NCI-H526 (cell line): ENCODE measurements around the gene CACNA2D1.
A peak's percentile ranks its signal among the peaks of the same experiment; 100 is the strongest.
"Not testable (repeated sequence)": the region's sequence is repeated elsewhere in the genome, so short reads cannot be mapped to it uniquely, and the experiment has no call there.

ENCODE experiments used
- DNase-seq, 2 experiments: peaks; one replicate each; lab custom pipeline; 2025; lab: John Stamatoyannopoulos, UW

The CACNA2D1 gene

DNA sequence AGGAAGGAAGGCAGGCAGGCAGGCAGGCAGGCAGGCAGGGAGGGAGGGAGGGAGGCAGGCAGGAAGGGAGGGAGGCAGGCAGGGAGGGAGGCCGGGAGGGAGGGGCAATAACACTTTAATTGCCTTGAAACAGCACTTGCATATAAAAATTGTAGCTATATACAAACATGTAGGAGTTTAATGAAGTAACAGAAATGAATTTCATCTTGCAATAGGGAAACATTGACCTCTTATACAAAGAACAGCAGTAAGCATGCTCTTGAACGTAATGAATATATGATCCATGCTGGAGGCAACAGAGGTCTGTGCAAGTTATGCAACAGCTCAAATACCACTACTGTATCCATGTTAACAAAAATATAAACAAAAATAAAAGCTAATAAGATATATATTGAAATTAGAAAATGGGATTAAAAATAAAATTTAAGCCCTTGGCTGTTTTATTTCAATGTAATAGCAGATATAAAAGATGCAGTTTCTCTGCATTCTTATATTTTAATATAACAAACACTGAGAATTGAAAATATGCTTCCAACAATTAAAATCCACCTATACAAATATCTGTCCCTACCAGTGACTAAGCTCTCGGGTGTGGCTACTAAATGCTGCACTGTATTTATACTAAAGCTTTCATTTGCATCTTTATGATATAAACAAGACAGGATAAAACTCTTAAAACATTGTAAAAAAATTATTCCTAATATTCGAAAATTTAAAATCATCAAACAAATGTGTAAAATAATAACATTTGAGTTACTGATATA is 50.3 kb downstream of the CACNA2D1 start:
- DNase-seq, result no peak

DNA sequence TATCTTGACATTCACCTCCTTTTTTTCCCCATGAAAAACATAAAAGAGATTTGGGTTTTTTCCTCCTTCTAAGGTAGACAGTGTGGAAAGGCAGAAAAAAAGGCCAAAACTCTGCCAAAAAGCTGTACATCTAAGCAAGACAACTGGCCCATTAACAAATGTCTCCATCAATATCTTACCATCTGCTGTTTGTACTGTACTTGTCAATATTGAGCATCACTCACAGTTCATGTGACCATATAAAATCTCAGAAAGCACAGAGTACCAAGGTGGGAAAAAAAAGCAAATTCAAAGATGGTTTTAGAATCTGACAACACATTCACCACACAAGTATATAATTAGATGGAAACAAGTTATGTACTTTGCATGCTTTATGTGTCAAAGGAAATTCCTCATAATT is 52.6 kb downstream of the CACNA2D1 start:
- DNase-seq, result no peak

DNA sequence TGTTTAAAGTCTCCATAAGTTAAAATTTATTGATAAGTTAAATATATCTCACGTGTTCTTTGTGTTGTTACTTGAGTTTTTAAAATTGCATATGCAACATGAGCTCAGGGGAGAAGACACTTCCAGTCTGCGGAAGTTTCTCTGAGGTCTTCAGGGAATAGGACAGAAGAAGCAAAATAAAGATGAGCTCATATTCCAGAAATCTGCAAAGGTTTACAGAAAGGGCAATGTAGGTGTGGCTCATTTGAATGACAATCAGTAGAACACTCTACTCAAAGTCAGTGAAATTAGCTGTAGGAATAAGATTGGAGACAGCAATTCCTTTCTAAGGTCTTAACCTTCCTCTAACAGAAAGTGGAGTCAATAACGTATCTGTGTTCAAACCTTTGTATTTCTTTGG is 53.7 kb downstream of the CACNA2D1 start:
- no peak for DNase-seq

DNA sequence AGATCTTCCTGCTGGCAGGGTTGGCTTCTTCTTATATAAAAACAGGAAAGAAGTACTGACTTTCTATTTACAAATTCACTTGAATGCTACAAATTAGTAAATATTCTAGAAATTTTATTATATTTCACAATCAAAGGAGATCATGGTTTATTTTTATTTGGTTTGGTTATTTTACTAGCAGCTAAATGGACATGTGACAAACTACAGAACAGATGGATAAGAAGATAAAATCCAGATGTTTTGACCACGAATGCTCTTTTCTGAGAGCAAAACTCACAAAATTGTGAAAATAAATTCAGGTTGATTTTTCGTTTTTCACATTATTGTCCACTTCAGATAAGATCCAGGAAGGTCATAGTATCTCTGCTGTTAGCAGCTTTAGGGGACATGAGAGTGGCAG is 55.4 kb downstream of the CACNA2D1 start:
- no peak for DNase-seq

DNA sequence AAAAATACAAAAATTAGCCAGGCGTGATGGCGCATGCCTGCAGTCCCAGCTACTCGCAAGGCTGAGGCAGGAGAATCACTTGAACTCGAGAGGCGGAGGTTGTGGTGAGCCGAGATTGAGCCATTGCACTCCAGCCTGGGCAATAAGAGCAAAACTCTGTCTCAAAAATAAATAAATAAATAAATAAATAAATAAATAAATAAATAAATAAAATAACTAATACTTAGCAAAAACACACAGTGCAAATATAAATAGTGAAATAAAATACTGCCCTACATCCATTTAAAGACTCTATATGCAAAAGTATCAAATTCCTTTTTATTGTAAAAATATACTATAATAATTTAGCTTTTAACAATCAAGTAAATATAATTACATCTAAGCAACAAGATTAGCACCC is 57.0 kb downstream of the CACNA2D1 start:
- not testable (repeated sequence) for DNase-seq

DNA sequence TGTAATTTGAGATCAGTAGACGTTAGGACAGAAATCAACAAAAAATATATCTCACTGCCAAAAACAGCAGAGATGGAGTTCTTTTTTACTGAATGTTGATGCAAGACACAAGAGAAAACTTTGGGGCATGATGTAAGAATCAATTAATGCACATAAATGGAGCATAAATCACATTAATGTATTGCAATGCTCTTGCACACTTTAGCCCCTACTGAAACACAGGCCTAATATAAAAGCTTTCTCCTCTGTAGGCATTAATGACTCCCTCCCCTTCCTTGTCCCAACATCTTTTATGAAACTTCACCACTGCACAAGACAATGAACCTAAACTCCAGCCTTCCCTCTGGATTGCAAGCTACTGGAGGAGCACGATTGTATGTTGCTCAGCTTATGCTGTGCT is 58.8 kb downstream of the CACNA2D1 start:
- no peak for DNase-seq

DNA sequence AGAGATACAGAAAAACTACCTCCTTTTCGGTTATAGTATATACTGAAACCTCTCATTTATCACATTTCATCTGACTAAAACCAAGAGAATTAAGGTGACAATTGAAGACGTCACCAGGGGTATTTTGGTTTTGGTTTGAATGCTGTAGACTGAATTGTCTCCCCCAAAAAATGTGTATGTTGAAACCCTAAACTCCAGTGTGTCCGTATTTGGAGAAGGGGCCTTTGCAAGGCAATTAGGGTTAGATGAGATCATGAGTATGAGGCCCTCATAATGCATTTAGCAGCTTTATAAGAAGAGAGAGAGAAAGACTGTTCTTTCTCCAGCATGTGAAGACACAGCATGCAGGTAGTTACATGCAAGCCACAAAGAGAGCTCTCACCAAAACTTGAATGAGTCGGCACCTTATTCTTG is 59.5 kb downstream of the CACNA2D1 start:
- no peak for DNase-seq

DNA sequence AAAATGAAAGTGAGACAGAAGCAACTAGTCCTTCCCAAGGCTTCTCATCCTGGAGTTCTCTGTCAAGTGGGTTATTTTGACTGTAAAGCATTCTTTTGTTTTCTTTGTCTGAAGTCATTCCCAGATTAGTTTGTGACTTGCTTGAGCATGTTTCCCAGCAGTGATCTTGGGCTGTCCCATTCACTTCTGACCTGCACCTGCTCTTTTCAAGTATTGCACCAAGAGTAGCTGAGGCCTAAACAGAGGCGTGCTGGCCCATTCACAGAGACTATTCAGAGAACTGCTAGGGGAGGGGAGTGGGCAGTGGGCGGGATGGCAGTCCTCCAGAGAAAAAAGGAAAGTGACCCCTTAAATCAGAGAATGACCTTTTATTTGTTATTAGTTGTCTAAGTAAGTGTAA is 61.3 kb downstream of the CACNA2D1 start:
- DNase-seq, result no peak

DNA sequence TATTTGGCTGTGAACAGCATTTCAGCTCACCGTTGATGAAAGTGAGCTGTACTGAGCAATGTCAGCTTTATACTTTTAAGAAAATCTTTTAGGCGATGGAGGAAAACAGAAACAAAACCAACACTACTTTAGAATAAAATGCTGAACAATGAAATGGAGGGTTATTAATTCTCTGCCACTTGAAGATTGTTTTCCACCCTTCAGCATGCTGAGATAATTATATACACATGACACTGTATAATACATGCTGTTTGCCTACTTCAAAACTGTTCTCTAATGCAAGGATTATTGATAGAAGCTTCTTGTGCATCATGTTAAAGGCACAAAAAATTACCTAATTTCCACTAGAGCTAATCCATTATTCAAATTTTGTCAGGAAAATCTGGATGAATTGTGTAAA is 66.8 kb downstream of the CACNA2D1 start:
- no peak for DNase-seq

DNA sequence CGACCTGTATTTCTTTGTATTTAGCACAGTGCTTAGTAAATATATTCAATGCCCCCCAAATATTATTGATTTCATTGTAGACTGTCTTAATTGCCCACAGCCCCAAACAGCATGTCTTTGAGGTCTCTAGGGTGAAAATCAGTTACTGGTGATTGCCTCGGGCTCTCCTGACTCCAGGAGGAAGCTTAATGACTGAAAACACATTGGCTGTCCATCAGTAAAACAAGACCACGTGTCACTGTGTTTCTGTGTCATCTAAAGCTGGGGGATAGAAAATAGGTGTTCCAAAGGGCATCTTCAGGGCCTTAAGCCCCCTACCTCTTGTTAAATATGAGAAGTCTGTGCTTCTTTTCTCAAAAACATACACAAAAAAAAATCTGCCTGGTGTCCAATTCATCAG is 67.9 kb downstream of the CACNA2D1 start:
- no peak for DNase-seq

DNA sequence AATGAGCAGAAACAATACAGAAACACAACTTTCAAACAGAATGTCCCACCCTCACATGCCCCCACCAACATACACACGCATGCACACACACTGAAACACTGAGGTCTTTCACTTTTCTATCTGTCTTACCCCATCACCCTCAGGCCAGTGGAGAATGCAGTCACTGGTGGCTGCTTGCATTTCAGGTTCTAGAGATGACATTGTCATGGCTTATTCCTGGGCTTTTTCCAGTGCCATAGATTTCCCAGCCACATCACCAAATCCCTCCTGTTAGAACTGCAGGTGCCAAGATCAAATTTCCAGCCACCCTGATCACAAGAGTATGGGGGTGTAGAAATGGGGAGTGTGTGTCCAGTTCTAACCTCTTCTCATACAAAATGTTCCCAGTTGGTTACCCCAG is 68.4 kb downstream of the CACNA2D1 start:
- DNase-seq, result no peak

DNA sequence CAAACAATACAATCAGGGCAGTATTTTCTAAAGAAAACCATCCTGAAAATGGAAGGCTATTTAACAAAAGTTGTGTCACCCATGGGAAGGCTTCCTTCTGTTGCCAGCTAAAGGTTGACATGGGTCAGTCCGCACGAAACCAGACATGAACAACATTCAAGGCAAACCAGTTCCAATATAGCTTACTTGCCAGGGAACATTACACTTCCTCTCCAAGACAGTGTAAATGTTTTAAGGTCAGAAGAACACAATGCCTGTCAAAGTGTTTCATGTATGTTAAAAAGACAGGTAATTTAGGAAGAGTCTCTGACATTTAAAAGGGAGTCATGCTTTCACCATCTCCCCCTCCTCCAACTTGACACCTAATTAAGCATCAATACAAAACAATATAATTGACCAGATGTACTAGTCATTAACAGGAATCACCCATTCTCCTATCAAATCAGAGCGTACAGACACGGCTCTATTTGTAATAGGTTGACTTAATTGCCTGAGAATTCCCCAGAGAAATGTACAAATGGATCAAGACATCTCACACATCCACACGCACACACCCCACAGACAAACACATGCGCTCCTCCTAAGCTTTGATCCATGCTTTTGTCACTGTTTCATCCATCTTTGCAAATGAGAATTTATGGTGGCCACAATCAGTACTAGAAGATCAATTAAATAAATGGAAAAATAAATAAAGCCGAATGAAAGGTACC is 69.5 kb downstream of the CACNA2D1 start:
- DNase-seq, result no peak

DNA sequence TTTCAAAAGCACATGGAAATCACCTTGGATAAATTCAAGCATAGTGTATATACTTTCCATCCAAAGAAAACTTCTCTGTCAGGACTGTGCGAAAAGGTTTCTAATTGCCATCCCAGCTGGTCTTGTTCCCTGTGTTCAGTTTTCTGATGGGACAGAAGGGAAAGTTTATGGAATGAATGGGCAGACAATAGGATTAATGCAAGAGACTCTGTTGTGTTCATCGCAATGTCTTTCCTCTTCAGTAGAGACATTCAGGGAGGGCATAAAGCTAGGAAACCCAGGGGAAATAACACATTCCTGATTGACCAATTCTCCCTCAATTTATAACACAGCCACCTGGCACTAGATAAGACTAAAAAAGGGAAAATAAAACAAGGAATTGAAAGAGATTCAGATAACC is 78.9 kb downstream of the CACNA2D1 start:
- DNase-seq, result no peak

DNA sequence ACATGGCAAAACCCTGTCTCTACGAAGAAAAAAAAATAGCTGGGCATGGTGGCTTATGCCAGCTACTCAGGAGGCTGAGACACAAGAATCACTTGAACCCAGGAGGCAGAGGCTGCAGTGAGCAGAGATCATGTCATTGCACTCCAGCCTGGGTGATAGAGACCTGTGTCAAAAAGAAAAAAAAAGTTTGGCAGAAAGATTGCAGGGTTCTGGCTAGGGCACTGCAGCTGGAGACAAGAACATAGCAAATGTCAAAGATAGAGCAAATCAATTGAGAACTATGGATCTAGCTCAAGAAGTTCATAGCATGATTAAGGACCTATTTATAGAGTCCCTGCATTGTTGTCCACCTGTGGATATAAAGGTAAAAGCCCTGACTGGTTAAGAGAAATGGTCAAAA is 79.5 kb downstream of the CACNA2D1 start:
- no peak for DNase-seq

DNA sequence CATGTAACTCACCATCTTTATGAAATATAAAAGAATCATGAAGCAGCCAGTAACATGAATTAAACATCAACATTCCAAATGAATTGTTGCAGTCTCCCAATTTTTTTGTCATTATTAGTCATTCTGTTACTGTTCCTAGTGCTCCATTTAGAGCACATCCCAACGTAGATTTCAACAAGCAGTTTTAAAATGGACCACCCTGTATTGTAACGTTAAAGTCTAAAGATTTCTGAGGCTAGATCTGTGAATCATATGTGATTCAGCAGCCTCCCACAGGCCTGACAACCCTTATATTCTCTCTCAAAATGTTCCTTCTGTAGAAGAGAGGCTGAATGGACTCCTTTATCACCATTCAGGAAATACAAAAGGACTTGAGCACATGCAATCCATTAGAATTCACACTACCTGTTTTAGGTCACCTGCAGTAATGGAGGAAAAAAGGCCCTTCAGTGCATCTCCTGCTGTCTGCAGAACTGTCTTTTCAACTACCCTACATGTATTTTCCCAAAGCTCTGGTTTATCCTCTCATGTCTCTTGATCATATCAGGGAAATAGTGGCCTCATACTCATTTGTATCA is 81.4 kb downstream of the CACNA2D1 start:
- DNase-seq, result no peak

DNA sequence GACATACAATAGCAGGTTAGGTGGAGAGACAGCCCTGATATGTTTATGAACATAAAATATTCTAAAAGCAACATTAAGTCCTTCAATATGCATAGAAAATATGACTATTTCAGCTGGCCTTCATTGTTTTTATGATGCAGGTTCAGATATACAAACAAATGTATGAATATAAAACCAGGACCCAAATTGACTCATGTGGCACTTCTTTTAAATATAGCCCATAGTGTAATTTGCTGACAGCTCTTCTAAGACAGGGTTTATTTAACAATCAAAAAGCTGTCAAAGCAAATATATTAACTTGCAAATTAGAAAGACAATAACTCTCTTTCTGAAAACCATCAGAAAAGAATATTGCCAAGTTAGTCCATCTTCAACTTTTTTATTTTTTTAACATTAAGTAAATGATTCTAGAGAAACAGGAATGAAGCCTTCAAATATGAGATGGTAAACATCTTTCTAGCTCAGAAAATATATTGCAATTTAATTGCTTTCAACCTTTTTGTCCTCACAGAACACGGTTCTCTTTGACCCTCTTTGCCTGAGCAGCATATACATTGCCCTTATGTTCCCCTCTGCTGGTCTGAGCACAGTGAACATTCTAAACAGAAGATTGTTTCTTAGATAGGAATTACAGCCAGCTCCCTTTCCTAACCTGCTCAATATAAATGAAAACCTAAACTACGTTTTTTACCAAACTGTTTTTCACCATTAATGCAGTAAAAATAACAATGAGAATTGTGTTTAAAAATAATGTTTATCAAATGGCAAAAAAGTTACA is 82.8 kb downstream of the CACNA2D1 start:
- peak in 1 of 2 experiments; percentile 29 for DNase-seq

DNA sequence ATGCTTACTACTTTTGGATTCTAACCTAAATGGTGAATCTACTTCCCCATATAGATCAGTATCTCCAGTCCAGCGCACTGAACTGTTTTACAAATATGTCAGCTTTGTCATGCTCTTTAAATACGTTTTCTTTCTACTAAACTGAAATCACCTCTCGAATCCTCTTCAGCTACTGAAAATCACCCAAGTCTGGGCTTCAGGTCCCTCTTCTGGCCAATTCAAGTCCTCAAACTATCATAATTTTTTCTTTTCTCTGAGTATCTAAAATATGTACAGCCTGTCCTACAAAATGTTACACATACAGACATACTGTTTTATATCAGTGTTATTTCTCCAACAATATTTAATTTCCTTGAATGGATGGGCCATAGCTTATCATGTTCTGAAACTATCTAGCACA is 84.2 kb downstream of the CACNA2D1 start:
- no peak for DNase-seq

DNA sequence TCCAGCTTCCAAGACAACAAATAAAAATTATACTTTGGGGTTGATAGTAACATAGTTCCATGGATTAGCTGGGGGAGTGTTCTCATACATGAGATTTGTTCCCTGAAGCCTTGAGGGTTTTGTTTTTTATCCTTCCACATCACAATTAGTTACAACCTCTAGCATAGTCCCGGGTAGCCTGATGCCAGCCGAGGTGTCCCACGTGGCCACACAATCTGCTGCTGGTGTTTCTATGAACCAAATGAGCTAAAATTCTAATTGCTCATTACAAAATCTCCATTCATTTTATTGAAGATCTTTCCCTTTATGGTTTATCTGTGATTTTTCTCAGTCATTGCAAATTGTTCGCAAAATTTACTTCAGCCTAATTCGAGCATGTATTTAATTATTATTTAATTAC is 84.7 kb downstream of the CACNA2D1 start:
- DNase-seq, result no peak

DNA sequence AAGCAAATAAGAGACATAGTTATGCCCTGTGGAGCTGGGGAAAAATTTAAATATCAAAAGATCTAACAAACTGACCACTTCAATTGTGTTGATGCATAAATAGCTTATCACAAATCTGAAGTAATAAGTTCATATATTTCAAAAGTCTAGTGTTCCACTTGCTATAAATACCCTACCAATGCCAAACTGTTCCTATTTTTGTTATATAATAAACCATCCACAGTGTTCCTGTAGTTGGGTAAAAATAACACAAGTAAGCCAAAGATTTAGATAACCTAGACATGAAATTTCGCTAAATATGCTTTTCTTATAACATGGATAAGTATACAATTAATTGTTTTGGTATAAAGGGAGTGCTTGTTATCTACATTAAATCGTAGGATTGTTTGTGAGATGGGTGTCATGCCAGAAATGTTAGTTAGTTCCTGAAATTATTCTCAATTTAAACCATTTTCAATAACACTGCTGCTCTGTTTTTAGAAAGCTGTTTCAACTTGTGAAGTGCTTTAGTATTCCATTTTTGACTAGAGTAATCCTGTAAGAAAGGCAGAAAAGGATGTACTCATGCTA is 85.5 kb downstream of the CACNA2D1 start:
- DNase-seq, result no peak

DNA sequence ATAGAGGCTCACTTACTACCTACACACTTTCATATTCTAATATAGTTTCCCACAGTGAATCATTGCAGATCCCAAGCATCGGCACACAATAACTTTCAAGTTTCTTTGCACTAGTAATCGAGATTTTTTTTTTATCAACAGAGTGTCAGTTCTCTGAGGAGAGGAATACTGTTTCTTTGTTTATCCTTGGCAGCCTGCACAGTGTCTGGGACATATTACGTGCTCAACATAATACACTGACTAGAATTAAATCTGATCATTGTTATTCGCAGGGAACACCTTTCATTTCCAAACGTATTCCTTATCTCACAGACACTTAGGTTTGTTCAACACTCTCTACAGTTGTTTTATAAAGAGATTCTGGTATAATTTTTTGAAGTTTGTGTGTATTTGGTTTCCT is 95.3 kb downstream of the CACNA2D1 start:
- no peak for DNase-seq

DNA sequence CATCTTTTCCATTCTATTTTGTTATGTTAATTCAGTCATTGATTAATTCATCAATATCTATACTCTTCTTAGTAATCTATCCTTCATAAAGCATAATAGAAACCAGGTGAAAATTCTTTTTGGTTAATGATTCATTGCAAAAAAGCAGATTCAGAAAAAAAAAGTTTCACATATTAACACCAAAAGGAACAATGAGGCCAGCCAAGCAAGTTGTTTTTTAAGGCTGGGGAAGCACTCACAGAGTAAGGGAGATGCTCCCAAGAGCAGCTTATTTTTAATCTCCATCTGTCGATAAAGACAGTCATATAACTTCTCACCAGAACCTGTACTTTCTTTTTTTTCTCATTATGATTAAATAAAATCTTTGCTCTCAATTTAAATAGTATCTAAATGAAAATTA is 95.8 kb downstream of the CACNA2D1 start:
- DNase-seq, result no peak

DNA sequence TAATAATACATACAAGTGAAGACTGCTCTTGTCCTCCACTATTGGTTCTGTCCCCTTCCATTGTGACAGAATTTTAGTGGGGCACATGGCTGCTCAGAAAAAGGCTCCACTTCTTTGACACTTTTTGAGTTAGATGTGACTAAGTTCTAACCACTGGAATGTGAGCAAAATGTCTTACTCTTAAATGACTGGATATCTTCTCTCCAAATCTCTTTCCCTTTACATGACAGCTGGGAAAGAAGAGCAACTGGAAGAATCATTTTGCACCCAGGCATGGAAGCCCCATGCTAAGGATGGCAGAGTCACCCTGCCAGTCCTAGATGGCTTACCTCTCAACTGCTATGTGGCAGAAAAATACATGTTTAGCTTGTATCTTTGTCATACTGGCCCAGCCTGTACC is 97.7 kb downstream of the CACNA2D1 start:
- DNase-seq, result no peak
